Endodermal cell (in vitro differentiated cells): ENCODE results near the gene CST5. TPM values are rescaled to one million over a fixed set of nuclear protein-coding genes. Genes with fewer than 3 reads are reported as not detected.
"Not testable (repeated sequence)": the region's sequence is repeated elsewhere in the genome, so short reads cannot be mapped to it uniquely, and the experiment has no call there.

Experiments
- DNase-seq: peaks from one replicate; pipeline ENCODE4 v3.0.0-alpha.2; 2017
- H3K27ac ChIP-seq: 2 replicates; pipeline ENCODE4 v1.5.1; 2013; ENCODE audit warnings: mild to moderate bottlenecking, low read depth, low read length, moderate library complexity
- H3K27me3 ChIP-seq: 2 replicates; pipeline ENCODE4 v1.6.1; 2013; ENCODE audit warnings: mild to moderate bottlenecking, low read length, moderate library complexity; ENCODE audit not compliant: insufficient read depth, control insufficient read depth, poor library complexity, severe bottlenecking
- H3K36me3 ChIP-seq: 2 replicates; pipeline ENCODE4 v1.7.0; 2013; ENCODE audit warnings: mild to moderate bottlenecking, low read length, moderate library complexity; ENCODE audit not compliant: control insufficient read depth, insufficient read depth
- H3K4me1 ChIP-seq: one replicate; pipeline ENCODE4 v1.7.0; 2013; ENCODE audit warnings: low read length; ENCODE audit not compliant: control insufficient read depth, insufficient read depth
- H3K4me3 ChIP-seq: 2 replicates; pipeline ENCODE4 v1.5.1; 2013; ENCODE audit warnings: mild to moderate bottlenecking, low read length, moderate library complexity
- H3K9ac ChIP-seq: 2 replicates; pipeline ENCODE4 v1.6.1; 2013; ENCODE audit warnings: mild to moderate bottlenecking, low read length, moderate library complexity; ENCODE audit not compliant: poor library complexity, severe bottlenecking; ENCODE audit errors: extremely low read depth
- H3K9me3 ChIP-seq: 2 replicates; pipeline ENCODE4 v1.6.1; 2013; ENCODE audit warnings: mild to moderate bottlenecking, low read length, moderate library complexity; ENCODE audit not compliant: control insufficient read depth
- H3K27ac Mint-ChIP-seq: 2 replicates; pipeline ENCODE4 v1.8.0; 2020; ENCODE audit warnings: mixed read lengths
- H3K27me3 Mint-ChIP-seq: 2 replicates; pipeline ENCODE4 v1.8.0; 2021; ENCODE audit warnings: mild to moderate bottlenecking, mixed read lengths; ENCODE audit not compliant: insufficient read depth
- H3K36me3 Mint-ChIP-seq: 2 replicates; pipeline ENCODE4 v1.8.0; 2020; ENCODE audit warnings: low read depth, mixed read lengths
- H3K4me1 Mint-ChIP-seq: 2 replicates; pipeline ENCODE4 v1.8.0; 2020; ENCODE audit warnings: mixed read lengths
- H3K4me3 Mint-ChIP-seq: 2 replicates; pipeline ENCODE4 v1.8.0; 2020; ENCODE audit warnings: mild to moderate bottlenecking, moderate library complexity, mixed read lengths
- H3K9me3 Mint-ChIP-seq: 2 replicates; pipeline ENCODE4 v1.8.0; 2020; ENCODE audit warnings: mild to moderate bottlenecking, mixed read lengths
- CTCF ChIP-seq: fragments of 200-600 bp; sonication (generic); conservative IDR thresholded peaks from 2 replicates; pipeline ENCODE4 v1.5.0; 2021; ENCODE audit warnings: antibody characterized with exemption, mild to moderate bottlenecking
- WGBS, 2 experiments: methylation state at CpG; one replicate each; pipeline versions ENCODE4 v1.1.5 to v1.1.7; 2013; ENCODE audit warnings: missing lambda C conversion rate in 2 of 2, mixed read lengths in 1 of 2; ENCODE audit not compliant: insufficient coverage in 1 of 2, insufficient read length in 1 of 2; 5-methylcytosine and 5-hydroxymethylcytosine counted together
- total RNA-seq, 2 donors: library from RNA; stranded (reverse); fragmentation: NEBNext Ultra II Directional in 1 of 2; extraction: Animal tissue kit (Norgen Biotek cat#: 25700) in 1 of 2; gene quantifications; 2 replicates in 1 of 2; 3 replicates in 1 of 2; pipeline ENCODE4 v1.2.1, GENCODE V29; 2021

The CST5 gene
- total RNA-seq, 2 donors from 2014 or later = not detected

- WGBS, 2 experiments = 91 to 100% methylated on average over 1 to 2 of the region's 2 CpGs
- Histone ChIP-seq H3K27me3 (no peaks in the 10 kb centered on the region), H3K9me3 (no peaks in the 10 kb centered on the region), H3K36me3 (no peaks in the 10 kb centered on the region), H3K9ac (no peak overlapping the region), H3K4me1 (no peaks in the 10 kb centered on the region), H3K4me3 (no peak overlapping the region), H3K27ac (no peak overlapping the region)
- TF ChIP-seq CTCF = no peak
- peaks cover 19% of the 10 kb centered on the region for H3K9me3 Mint-ChIP-seq
- no peak overlapping the region for H3K4me3 Mint-ChIP-seq
- H3K4me1 Mint-ChIP-seq = peaks cover 1% of the 10 kb centered on the region
- H3K36me3 Mint-ChIP-seq = no peaks in the 10 kb centered on the region
- peaks cover 5% of the 10 kb centered on the region for H3K27me3 Mint-ChIP-seq
- no peak overlapping the region for H3K27ac Mint-ChIP-seq
- no peak for DNase-seq
Measured at GRCh38 chr20:23909390-23909789, 29.8 kb upstream of the CST5 start.

DNA sequence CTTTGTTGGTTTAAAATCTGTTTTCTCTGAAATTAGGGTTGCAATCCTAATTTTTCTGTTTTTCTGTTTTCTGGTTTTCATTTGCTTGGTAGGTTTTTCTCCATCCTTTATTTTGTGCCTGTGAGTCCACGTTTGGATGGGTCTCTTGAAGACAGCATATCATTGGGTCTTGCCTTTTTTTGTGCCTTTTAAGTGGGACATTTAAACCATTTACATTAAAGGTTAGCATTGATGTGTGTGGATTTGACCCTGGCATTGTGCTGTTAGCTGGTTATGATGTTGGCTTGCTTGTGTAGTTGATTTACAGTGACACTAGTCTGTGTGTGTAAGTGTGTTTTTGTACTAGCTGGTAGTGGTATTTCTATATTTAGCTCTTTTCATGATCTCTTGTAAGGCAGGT lies 28.0 kb upstream of the CST5 start:
- no peaks in the 10 kb centered on the region for H3K36me3 ChIP-seq
- no peak overlapping the region for H3K4me3 ChIP-seq
- H3K27me3 ChIP-seq = no peaks in the 10 kb centered on the region
- Mint-ChIP-seq H3K27ac (no peak overlapping the region), H3K27me3 (peaks cover 5% of the 10 kb centered on the region), H3K4me3 (no peak overlapping the region), H3K36me3 (no peaks in the 10 kb centered on the region), H3K9me3 (peaks cover 34% of the 10 kb centered on the region), H3K4me1 (no peaks in the 10 kb centered on the region)
- no peak overlapping the region for H3K27ac ChIP-seq
- H3K9me3 ChIP-seq = peaks cover 12% of the 10 kb centered on the region
- WGBS, 2 experiments = 69 to 100% methylated on average over 1 of the region's 1 CpG
- no peaks in the 10 kb centered on the region for H3K4me1 ChIP-seq
- DNase-seq = no peak
- TF ChIP-seq CTCF = no peak
- no peak overlapping the region for H3K9ac ChIP-seq

DNA sequence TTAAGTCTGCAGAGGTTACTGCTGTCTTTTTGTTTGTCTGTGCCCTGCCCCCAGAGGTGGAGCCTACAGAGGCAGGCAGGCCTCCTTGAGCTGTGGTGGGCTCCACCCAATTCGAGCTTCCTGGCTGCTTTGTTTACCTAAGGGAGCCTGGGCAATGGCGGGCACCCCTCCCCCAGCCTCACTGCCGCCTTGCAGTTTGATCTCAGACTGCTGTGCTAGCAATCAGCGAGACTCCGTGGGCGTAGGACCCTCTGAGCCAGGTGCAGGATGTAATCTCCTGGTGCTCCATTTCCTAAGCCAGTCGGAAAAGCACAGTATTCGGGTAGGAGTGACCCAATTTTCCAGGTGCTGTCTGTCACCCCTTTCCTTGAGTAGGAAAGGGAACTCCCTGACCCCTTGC lies 22.8 kb upstream of the CST5 start:
- peaks cover 47% of the 10 kb centered on the region for H3K9me3 Mint-ChIP-seq
- not testable (repeated sequence) for H3K4me1 ChIP-seq, H3K36me3 ChIP-seq, DNase-seq, H3K27ac Mint-ChIP-seq, H3K9ac ChIP-seq, H3K27me3 ChIP-seq, H3K4me3 Mint-ChIP-seq, H3K36me3 Mint-ChIP-seq, H3K27ac ChIP-seq, H3K27me3 Mint-ChIP-seq, H3K4me1 Mint-ChIP-seq
- Histone ChIP-seq H3K9me3 (peaks cover 13% of the 10 kb centered on the region), H3K4me3 (peak overlapping the region; percentile 35)
- WGBS, 2 experiments = 65 to 100% methylated on average over 2 to 7 of the region's 8 CpGs

DNA sequence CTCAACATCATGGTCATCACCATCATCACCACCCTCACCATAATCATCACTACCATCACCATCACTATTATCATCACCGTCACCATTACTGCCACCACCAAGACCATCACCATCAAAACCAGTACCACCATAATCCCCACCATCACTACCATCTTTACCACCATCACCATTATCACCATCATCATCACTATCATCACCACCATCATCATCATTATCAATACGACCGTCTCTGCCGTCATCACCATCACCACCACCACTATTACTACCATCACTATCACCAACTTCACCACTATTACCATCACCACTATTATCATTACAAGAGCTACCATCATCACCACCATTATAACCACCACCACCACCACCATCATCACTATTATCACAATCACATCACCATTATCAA lies 11.3 kb upstream of the CST5 start:
- not testable (repeated sequence) for H3K27me3 Mint-ChIP-seq, DNase-seq, H3K27ac Mint-ChIP-seq, H3K9ac ChIP-seq, H3K9me3 ChIP-seq, H3K4me3 Mint-ChIP-seq, H3K9me3 Mint-ChIP-seq, H3K36me3 ChIP-seq, H3K4me1 Mint-ChIP-seq, H3K27me3 ChIP-seq, H3K36me3 Mint-ChIP-seq, H3K4me3 ChIP-seq, H3K27ac ChIP-seq, H3K4me1 ChIP-seq
- WGBS, 2 experiments = 93 to 100% methylated on average over 2 to 4 of the region's 4 CpGs
